Endometrial microvascular endothelial cells (primary cell): Measurements from ENCODE around the gene SETDB2. TPM values are rescaled to one million over a fixed set of nuclear protein-coding genes. Genes with fewer than 3 reads are reported as not detected.

Experiments
- in situ Hi-C: cut with HindIII; loops from 2 replicates; pipeline ENCODE4 v1.10.0; 2017; ENCODE audit warnings: low sequenced_read_pairs, low pct_unique_long_range_greater_than_20kb; ENCODE audit errors: inconsistent ontology term
- total RNA-seq: library from RNA; depleted of rRNA; stranded (reverse); fragments of >200 nt; gene quantifications from one replicate; pipeline ENCODE4 v1.2.3, GENCODE V29; 2015; ENCODE audit errors: inconsistent ontology term

The SETDB2 gene
- total RNA-seq, 1 donor from 2014 or later = 12.2 TPM

GRCh38 chr13:49421391-49421790, 22.7 kb upstream of the SETDB2 start:
- in situ Hi-C loops = no loop called here

GRCh38 chr13:49424011-49424560, 20.0 kb upstream of the SETDB2 start:
- in situ Hi-C loops = no loop called here

GRCh38 chr13:49428041-49428763, 15.9 kb upstream of the SETDB2 start:
- in situ Hi-C loops = no loop called here

- in situ Hi-C loops = no loop called here
Observed at GRCh38 chr13:49429121-49429520, 15.0 kb upstream of the SETDB2 start.

- in situ Hi-C loops = no loop called here
Observed at GRCh38 chr13:49435992-49436391, 8.1 kb upstream of the SETDB2 start.

GRCh38 chr13:49436890-49437289, 7.2 kb upstream of the SETDB2 start:
- in situ Hi-C loops = no loop called here

- in situ Hi-C loops = no loop called here
Observed at GRCh38 chr13:49437705-49438104, 6.4 kb upstream of the SETDB2 start.

- in situ Hi-C loops = no loop called here
Observed at GRCh38 chr13:49439609-49440008, 4.5 kb upstream of the SETDB2 start.

GRCh38 chr13:49441312-49441711, 2.8 kb upstream of the SETDB2 start:
- in situ Hi-C loops = no loop called here

GRCh38 chr13:49441846-49442245, 2.2 kb upstream of the SETDB2 start:
- in situ Hi-C loops = no loop called here

- in situ Hi-C loops = no loop called here
Observed at GRCh38 chr13:49443357-49443703, 744 bp upstream of the SETDB2 start.

- in situ Hi-C loops = no loop called here
Observed at GRCh38 chr13:49444524-49445395, 686 bp downstream of the SETDB2 start.

- in situ Hi-C loops = no loop called here
Observed at GRCh38 chr13:49446473-49446872, 2.4 kb downstream of the SETDB2 start.

GRCh38 chr13:49448753-49449152, 4.7 kb downstream of the SETDB2 start:
- in situ Hi-C loops = no loop called here

GRCh38 chr13:49450105-49450819, 6.2 kb downstream of the SETDB2 start:
- in situ Hi-C loops = no loop called here

GRCh38 chr13:49452725-49453457, 8.8 kb downstream of the SETDB2 start:
- in situ Hi-C loops = no loop called here

GRCh38 chr13:49453465-49453864, 9.4 kb downstream of the SETDB2 start:
- in situ Hi-C loops = no loop called here

- in situ Hi-C loops = no loop called here
Observed at GRCh38 chr13:49454388-49455006, 10.4 kb downstream of the SETDB2 start.
